Astrocyte (in vitro differentiated cells and primary cell): ENCODE measurements around the gene MOV10. TPM values are rescaled to one million over a fixed set of nuclear protein-coding genes. Genes with fewer than 3 reads are reported as not detected.

Source experiments
- DNase-seq: peaks from one replicate; pipeline ENCODE4 v3.0.0-alpha.2; 2010; ENCODE audit warnings: low read depth
- FAIRE-seq: peaks from 2 replicates; lab custom pipeline; 2011; peaks lifted over from hg19 to GRCh38; lab: Jason Lieb, UNC
- H2AFZ ChIP-seq: 2 replicates; pipeline ENCODE4 v1.6.0; 2012; ENCODE audit warnings: low read depth, low read length, inconsistent platforms
- H3K27ac ChIP-seq: 2 replicates; pipeline ENCODE4 v1.5.1; 2011; ENCODE audit warnings: low read depth, low read length, inconsistent platforms
- H3K27me3 ChIP-seq: 2 replicates; pipeline ENCODE4 v1.6.0; 2011; ENCODE audit warnings: low read length, inconsistent platforms; ENCODE audit not compliant: insufficient read depth
- H3K36me3 ChIP-seq: 2 replicates; pipeline ENCODE4 v1.5.1; 2011; ENCODE audit warnings: low read length, inconsistent platforms; ENCODE audit not compliant: insufficient read depth
- H3K4me1 ChIP-seq: 2 replicates; pipeline ENCODE4 v1.5.1; 2011; ENCODE audit warnings: low read length, inconsistent platforms; ENCODE audit not compliant: insufficient read depth
- H3K4me2 ChIP-seq: 2 replicates; pipeline ENCODE4 v1.6.0; 2012; ENCODE audit warnings: low read length, inconsistent platforms
- H3K4me3 ChIP-seq: 2 replicates; pipeline ENCODE4 v1.5.1; 2011; ENCODE audit warnings: low read depth, mild to moderate bottlenecking, low read length, inconsistent platforms; ENCODE audit not compliant: insufficient read depth
- H3K79me2 ChIP-seq: 2 replicates; pipeline ENCODE4 v1.6.0; 2012; ENCODE audit warnings: mild to moderate bottlenecking, low read length, inconsistent platforms; ENCODE audit not compliant: insufficient read depth
- H3K9ac ChIP-seq: 2 replicates; pipeline ENCODE4 v1.6.0; 2012; ENCODE audit warnings: mild to moderate bottlenecking, low read length, inconsistent platforms
- H3K9me3 ChIP-seq: 2 replicates; pipeline ENCODE4 v1.5.1; 2012; ENCODE audit warnings: low read depth, mild to moderate bottlenecking, low read length, inconsistent platforms; ENCODE audit not compliant: insufficient read depth
- H4K20me1 ChIP-seq: 2 replicates; pipeline ENCODE4 v1.6.0; 2012; ENCODE audit warnings: low read length, inconsistent platforms; ENCODE audit not compliant: insufficient read depth
- H3K27ac Mint-ChIP-seq: one replicate; pipeline ENCODE4 v1.8.0; 2021; ENCODE audit warnings: mild to moderate bottlenecking, mixed read lengths; ENCODE audit not compliant: unreplicated experiment
- H3K27me3 Mint-ChIP-seq: one replicate; pipeline ENCODE4 v1.8.0; 2021; ENCODE audit warnings: low read depth, mixed read lengths; ENCODE audit not compliant: unreplicated experiment
- H3K36me3 Mint-ChIP-seq: one replicate; pipeline ENCODE4 v1.8.0; 2021; ENCODE audit warnings: low read depth, mixed read lengths; ENCODE audit not compliant: unreplicated experiment
- H3K4me1 Mint-ChIP-seq: one replicate; pipeline ENCODE4 v1.8.0; 2021; ENCODE audit warnings: low read depth, mixed read lengths; ENCODE audit not compliant: unreplicated experiment
- H3K4me3 Mint-ChIP-seq: one replicate; pipeline ENCODE4 v1.8.0; 2021; ENCODE audit warnings: mild to moderate bottlenecking, moderate library complexity, mixed read lengths; ENCODE audit not compliant: unreplicated experiment
- H3K9me3 Mint-ChIP-seq: one replicate; pipeline ENCODE4 v1.8.0; 2021; ENCODE audit warnings: mild to moderate bottlenecking, mixed read lengths; ENCODE audit not compliant: unreplicated experiment
- CTCF ChIP-seq: IDR thresholded peaks from 2 replicates; pipeline ENCODE4 v1.5.1; 2011; ENCODE audit warnings: low read depth, mild to moderate bottlenecking, inconsistent platforms, low read length, moderate library complexity; ENCODE audit not compliant: insufficient read depth
- EZH2 ChIP-seq: IDR thresholded peaks from 2 replicates; pipeline ENCODE4 v1.6.1; 2012; ENCODE audit warnings: mild to moderate bottlenecking, low read length, inconsistent platforms; ENCODE audit not compliant: insufficient read depth
- total RNA-seq: library from RNA; stranded (reverse); gene quantifications from 2 replicates; pipeline ENCODE4 v1.2.1, GENCODE V29; 2021

MOV10 gene
- total RNA-seq, 1 donor from 2014 or later: 121 TPM

GRCh38 chr1:112629256-112629655, 45.2 kb upstream of the MOV10 start:
- Mint-ChIP-seq H3K4me1 (peaks cover 25% of the 10 kb centered on the region), H3K9me3 (no peaks in the 10 kb centered on the region), H3K4me3 (no peak overlapping the region), H3K27ac (no peak overlapping the region), H3K36me3 (peaks cover 10% of the 10 kb centered on the region), H3K27me3 (no peaks in the 10 kb centered on the region)
- DNase-seq (no peak), FAIRE-seq (no peak)
- peaks cover 6% of the 10 kb centered on the region for H3K4me1 ChIP-seq
- H2AFZ ChIP-seq: no peak overlapping the region
- H3K36me3 ChIP-seq: no peaks in the 10 kb centered on the region
- no peak overlapping the region for H3K27ac ChIP-seq
- no peak overlapping the region for H3K4me3 ChIP-seq
- no peak overlapping the region for H3K4me2 ChIP-seq
- peaks cover 93% of the 10 kb centered on the region for H4K20me1 ChIP-seq
- no peak overlapping the region for H3K9ac ChIP-seq
- TF ChIP-seq EZH2: no peak
- no peaks in the 10 kb centered on the region for H3K9me3 ChIP-seq
- peaks cover 98% of the 10 kb centered on the region for H3K79me2 ChIP-seq
- no peaks in the 10 kb centered on the region for H3K27me3 ChIP-seq

DNA sequence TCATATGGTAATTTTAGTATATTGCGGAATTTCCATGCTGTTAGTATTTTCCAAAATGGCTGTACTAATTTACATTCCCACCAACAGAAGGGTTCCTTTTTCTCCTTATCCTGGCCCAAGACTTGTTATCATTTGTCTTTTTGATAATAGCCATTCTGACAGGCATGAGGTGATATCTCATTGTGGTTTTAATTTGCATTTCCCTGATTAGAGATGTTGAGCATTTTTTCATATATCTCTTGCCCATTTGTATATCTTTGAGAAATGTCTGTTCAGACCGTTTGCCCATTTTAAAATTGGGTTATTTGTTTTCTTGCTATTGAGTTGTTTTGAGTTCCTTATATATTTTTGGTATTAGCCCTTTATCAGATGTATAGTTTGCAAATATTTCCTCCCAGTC, 40.8 kb upstream of the MOV10 start:
- Mint-ChIP-seq H3K4me3 (no peak overlapping the region), H3K27me3 (no peaks in the 10 kb centered on the region), H3K4me1 (peaks cover 33% of the 10 kb centered on the region), H3K36me3 (peaks cover 4% of the 10 kb centered on the region), H3K27ac (no peak overlapping the region), H3K9me3 (no peaks in the 10 kb centered on the region)
- Histone ChIP-seq H3K9me3 (no peaks in the 10 kb centered on the region), H3K36me3 (no peaks in the 10 kb centered on the region), H3K79me2 (peaks cover 99% of the 10 kb centered on the region), H3K27ac (no peak overlapping the region), H3K4me3 (no peak overlapping the region), H3K27me3 (no peaks in the 10 kb centered on the region), H3K4me2 (no peak overlapping the region), H3K4me1 (peaks cover 14% of the 10 kb centered on the region), H4K20me1 (peaks cover 93% of the 10 kb centered on the region), H3K9ac (no peak overlapping the region), H2AFZ (no peak overlapping the region)
- no peak for DNase-seq
- TF ChIP-seq EZH2: no peak
- no peak for TF ChIP-seq CTCF
- FAIRE-seq: no peak

DNA sequence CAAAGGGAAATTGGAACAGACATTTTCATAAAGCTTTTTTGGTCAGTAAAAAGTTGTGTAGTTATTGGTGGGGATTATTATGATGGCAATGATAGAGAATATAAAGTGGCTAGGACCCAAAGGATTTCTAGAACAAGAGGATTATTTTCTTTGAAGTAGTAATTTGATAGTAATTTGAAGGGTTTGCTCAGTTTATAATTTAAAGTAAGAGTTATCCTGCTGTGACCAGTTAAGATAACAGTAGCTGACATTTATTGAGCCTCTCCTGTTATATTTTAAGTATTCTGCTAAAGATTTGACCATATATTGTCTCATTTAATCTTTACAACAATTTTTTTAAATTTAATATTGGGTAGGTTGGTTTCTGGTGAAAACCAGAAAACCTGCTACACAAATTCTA, 40.1 kb upstream of the MOV10 start:
- no peak overlapping the region for H2AFZ ChIP-seq
- no peak overlapping the region for H3K4me3 ChIP-seq
- peaks cover 99% of the 10 kb centered on the region for H3K79me2 ChIP-seq
- Mint-ChIP-seq H3K36me3 (peaks cover 4% of the 10 kb centered on the region), H3K27me3 (no peaks in the 10 kb centered on the region), H3K9me3 (no peaks in the 10 kb centered on the region), H3K4me1 (peaks cover 33% of the 10 kb centered on the region), H3K4me3 (no peak overlapping the region), H3K27ac (no peak overlapping the region)
- H3K4me1 ChIP-seq: peaks cover 14% of the 10 kb centered on the region
- DNase-seq (no peak), FAIRE-seq (no peak)
- H3K27ac ChIP-seq: no peak overlapping the region
- no peaks in the 10 kb centered on the region for H3K36me3 ChIP-seq
- TF ChIP-seq CTCF (no peak), EZH2 (no peak)
- no peak overlapping the region for H3K9ac ChIP-seq
- no peak overlapping the region for H3K4me2 ChIP-seq
- no peaks in the 10 kb centered on the region for H3K27me3 ChIP-seq
- H3K9me3 ChIP-seq: no peaks in the 10 kb centered on the region
- H4K20me1 ChIP-seq: peaks cover 90% of the 10 kb centered on the region
